ENCODE data around the gene AGBL5.

DNA sequence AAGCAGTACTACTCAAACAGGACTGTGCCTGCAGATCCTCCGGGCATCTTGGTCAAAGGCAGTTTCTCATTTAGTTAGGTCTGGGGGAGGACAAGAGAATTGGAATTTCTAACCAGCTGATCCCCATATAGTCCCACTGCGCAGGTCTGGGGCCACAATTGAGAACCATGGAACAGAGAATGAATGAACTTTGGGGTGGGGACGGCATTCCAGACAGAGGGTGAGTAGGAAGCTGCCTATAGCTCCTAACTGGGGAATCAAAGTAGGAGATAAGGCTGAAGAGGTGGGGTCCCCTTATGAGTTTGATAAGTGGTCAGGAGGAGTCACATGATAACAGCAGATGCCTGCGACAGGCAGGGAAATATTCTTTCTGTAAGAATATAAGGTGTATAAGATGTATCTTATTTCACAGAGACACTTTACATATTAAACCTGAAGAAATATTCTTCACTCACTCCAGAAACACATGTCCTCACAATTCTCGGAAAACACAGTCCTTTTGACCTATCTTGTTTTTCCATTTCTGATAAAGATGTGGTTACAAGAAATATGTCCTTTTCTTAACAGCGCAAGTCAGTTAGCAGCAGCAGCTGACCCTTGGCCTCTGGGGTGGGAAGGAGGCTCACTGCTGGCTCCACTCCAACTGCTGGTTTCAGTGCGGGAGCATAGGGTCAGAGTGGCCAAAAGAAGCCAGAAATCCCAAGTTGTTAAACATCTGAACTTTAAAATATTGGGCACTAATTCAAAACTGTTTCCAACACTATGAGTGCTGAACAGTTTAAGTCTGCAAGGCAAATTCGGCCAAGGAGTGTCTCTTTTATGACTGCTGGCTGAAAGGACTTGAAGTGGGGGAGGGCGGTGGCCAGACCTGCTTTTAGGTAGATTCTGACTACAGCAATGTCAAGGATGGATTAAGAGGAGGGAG lies 31.3 kb upstream of the AGBL5 start:
- TF ChIP-seq ZBTB8A (tag by site-specific recombination; IDR thresholded peaks at IDR 0.05) (no peak), ZNF704 (tag by site-specific recombination; IDR thresholded peaks at IDR 0.05) (no peak), ELK4 (IDR thresholded peaks at IDR 0.05; ENCODE audit: borderline replicate concordance, low read depth, low read length) (no peak), CTCF (tag by site-specific recombination; IDR thresholded peaks at IDR 0.05) (no peak), ZNF555 (tag by site-specific recombination; conservative IDR thresholded peaks at IDR 0.05) (no peak)
- TF ChIP-seq, protein P1, sequence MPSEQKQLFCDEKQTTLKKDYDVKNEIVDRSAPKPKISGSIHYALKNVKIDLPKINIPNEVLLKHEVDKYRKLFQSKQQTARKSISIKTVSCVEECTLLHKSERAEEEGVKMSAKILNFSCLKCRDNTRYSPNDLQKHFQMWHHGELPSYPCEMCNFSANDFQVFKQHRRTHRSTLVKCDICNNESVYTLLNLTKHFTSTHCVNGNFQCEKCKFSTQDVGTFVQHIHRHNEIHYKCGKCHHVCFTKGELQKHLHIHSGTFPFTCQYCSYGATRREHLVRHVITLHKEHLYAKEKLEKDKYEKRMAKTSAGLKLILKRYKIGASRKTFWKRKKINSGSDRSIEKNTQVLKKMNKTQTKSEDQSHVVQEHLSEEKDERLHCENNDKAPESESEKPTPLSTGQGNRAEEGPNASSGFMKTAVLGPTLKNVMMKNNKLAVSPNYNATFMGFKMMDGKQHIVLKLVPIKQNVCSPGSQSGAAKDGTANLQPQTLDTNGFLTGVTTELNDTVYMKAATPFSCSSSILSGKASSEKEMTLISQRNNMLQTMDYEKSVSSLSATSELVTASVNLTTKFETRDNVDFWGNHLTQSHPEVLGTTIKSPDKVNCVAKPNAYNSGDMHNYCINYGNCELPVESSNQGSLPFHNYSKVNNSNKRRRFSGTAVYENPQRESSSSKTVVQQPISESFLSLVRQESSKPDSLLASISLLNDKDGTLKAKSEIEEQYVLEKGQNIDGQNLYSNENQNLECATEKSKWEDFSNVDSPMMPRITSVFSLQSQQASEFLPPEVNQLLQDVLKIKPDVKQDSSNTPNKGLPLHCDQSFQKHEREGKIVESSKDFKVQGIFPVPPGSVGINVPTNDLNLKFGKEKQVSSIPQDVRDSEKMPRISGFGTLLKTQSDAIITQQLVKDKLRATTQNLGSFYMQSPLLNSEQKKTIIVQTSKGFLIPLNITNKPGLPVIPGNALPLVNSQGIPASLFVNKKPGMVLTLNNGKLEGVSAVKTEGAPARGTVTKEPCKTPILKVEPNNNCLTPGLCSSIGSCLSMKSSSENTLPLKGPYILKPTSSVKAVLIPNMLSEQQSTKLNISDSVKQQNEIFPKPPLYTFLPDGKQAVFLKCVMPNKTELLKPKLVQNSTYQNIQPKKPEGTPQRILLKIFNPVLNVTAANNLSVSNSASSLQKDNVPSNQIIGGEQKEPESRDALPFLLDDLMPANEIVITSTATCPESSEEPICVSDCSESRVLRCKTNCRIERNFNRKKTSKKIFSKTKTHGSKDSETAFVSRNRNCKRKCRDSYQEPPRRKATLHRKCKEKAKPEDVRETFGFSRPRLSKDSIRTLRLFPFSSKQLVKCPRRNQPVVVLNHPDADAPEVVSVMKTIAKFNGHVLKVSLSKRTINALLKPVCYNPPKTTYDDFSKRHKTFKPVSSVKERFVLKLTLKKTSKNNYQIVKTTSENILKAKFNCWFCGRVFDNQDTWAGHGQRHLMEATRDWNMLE (tag by site-specific recombination; conservative IDR thresholded peaks at IDR 0.05; ENCODE audit: low read depth): no peak
- TF ChIP-seq, protein P2, sequence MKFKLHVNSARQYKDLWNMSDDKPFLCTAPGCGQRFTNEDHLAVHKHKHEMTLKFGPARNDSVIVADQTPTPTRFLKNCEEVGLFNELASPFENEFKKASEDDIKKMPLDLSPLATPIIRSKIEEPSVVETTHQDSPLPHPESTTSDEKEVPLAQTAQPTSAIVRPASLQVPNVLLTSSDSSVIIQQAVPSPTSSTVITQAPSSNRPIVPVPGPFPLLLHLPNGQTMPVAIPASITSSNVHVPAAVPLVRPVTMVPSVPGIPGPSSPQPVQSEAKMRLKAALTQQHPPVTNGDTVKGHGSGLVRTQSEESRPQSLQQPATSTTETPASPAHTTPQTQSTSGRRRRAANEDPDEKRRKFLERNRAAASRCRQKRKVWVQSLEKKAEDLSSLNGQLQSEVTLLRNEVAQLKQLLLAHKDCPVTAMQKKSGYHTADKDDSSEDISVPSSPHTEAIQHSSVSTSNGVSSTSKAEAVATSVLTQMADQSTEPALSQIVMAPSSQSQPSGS (tag by site-specific recombination; IDR thresholded peaks at IDR 0.05; ENCODE audit: low read depth): no peak

Data from HEK293 (cell line).